ENCODE data around the gene NR5A2. TPM values are rescaled to one million over a fixed set of nuclear protein-coding genes. Genes with fewer than 3 reads are reported as not detected.

Gene NR5A2
- total RNA-seq, 2 donors from 2014 or later, result 0.62 to 1.7 TPM

GRCh38 chr1:200081151-200081968, 53.9 kb downstream of the NR5A2 start:
- no peak for TF ChIP-seq CTCF (conservative IDR thresholded peaks at IDR 0.05)
- Histone ChIP-seq H3K36me3 (ENCODE audit: control insufficient read depth, insufficient read depth, low read length) (no peaks in the 10 kb centered on the region), H3K4me3 (ENCODE audit: low read length) (no peak overlapping the region), H3K9me3 (ENCODE audit: control insufficient read depth, low read length) (no peaks in the 10 kb centered on the region), H3K27ac (ENCODE audit: low read depth, low read length) (no peak overlapping the region), H3K9ac (ENCODE audit: extremely low read depth, low read length, poor library complexity, severe bottlenecking) (no peak overlapping the region), H3K27me3 (ENCODE audit: control insufficient read depth, insufficient read depth, low read length, poor library complexity, severe bottlenecking) (no peaks in the 10 kb centered on the region), H3K4me1 (ENCODE audit: control insufficient read depth, insufficient read depth, low read length) (no peaks in the 10 kb centered on the region)
- Mint-ChIP-seq H3K4me1 (peaks cover 28% of the 10 kb centered on the region), H3K27ac (no peak overlapping the region), H3K9me3 (no peaks in the 10 kb centered on the region), H3K27me3 (ENCODE audit: insufficient read depth) (no peaks in the 10 kb centered on the region), H3K4me3 (no peak overlapping the region), H3K36me3 (ENCODE audit: low read depth) (no peaks in the 10 kb centered on the region)
- 23 to 27% methylated on average over 3 to 5 of the region's 5 CpGs for WGBS, 2 experiments (ENCODE audit: insufficient coverage in 1 of 2, insufficient read length in 1 of 2)
- DNase-seq, result peak; percentile 66

- Mint-ChIP-seq H3K27ac (no peak overlapping the region), H3K36me3 (ENCODE audit: low read depth) (no peaks in the 10 kb centered on the region), H3K4me1 (peaks cover 28% of the 10 kb centered on the region), H3K9me3 (no peaks in the 10 kb centered on the region), H3K27me3 (ENCODE audit: insufficient read depth) (no peaks in the 10 kb centered on the region), H3K4me3 (no peak overlapping the region)
- H3K9ac ChIP-seq (ENCODE audit: extremely low read depth, low read length, poor library complexity, severe bottlenecking), result no peak overlapping the region
- H3K36me3 ChIP-seq (ENCODE audit: control insufficient read depth, insufficient read depth, low read length), result no peaks in the 10 kb centered on the region
- H3K4me1 ChIP-seq (ENCODE audit: control insufficient read depth, insufficient read depth, low read length), result no peaks in the 10 kb centered on the region
- no peaks in the 10 kb centered on the region for H3K27me3 ChIP-seq (ENCODE audit: control insufficient read depth, insufficient read depth, low read length, poor library complexity, severe bottlenecking)
- DNase-seq, result peak; percentile 70
- H3K4me3 ChIP-seq (ENCODE audit: low read length), result no peak overlapping the region
- H3K9me3 ChIP-seq (ENCODE audit: control insufficient read depth, low read length), result no peaks in the 10 kb centered on the region
- WGBS, 2 experiments (ENCODE audit: insufficient coverage in 1 of 2, insufficient read length in 1 of 2), result 32% methylated on average over 3 of the region's 3 CpGs; no CpG with 5 or more reads in 1 of the 2 experiments
- no peak overlapping the region for H3K27ac ChIP-seq (ENCODE audit: low read depth, low read length)
- TF ChIP-seq CTCF (conservative IDR thresholded peaks at IDR 0.05), result no peak
Measured at GRCh38 chr1:200081969-200082245, 54.4 kb downstream of the NR5A2 start.

- no peaks in the 10 kb centered on the region for H3K27me3 Mint-ChIP-seq (ENCODE audit: insufficient read depth)
- no peaks in the 10 kb centered on the region for H3K36me3 Mint-ChIP-seq (ENCODE audit: low read depth)
- no peaks in the 10 kb centered on the region for H3K27me3 ChIP-seq (ENCODE audit: control insufficient read depth, insufficient read depth, low read length, poor library complexity, severe bottlenecking)
- no peak overlapping the region for H3K27ac Mint-ChIP-seq
- H3K4me1 Mint-ChIP-seq, result peaks cover 28% of the 10 kb centered on the region
- no peak overlapping the region for H3K4me3 ChIP-seq (ENCODE audit: low read length)
- H3K9me3 ChIP-seq (ENCODE audit: control insufficient read depth, low read length), result no peaks in the 10 kb centered on the region
- H3K27ac ChIP-seq (ENCODE audit: low read depth, low read length), result no peak overlapping the region
- H3K9me3 Mint-ChIP-seq, result no peaks in the 10 kb centered on the region
- TF ChIP-seq CTCF (conservative IDR thresholded peaks at IDR 0.05), result no peak
- H3K4me1 ChIP-seq (ENCODE audit: control insufficient read depth, insufficient read depth, low read length), result no peaks in the 10 kb centered on the region
- no peaks in the 10 kb centered on the region for H3K36me3 ChIP-seq (ENCODE audit: control insufficient read depth, insufficient read depth, low read length)
- no peak overlapping the region for H3K4me3 Mint-ChIP-seq
- no peak overlapping the region for H3K9ac ChIP-seq (ENCODE audit: extremely low read depth, low read length, poor library complexity, severe bottlenecking)
- DNase-seq, result no peak
- WGBS, 2 experiments (ENCODE audit: insufficient coverage in 1 of 2, insufficient read length in 1 of 2), result no CpG with 5 or more reads among the region's 2 CpGs
Measured at GRCh38 chr1:200082329-200082728, 54.8 kb downstream of the NR5A2 start.
